Panc1 (cell line): ENCODE measurements around the gene ENPEP. TPM values are rescaled to one million over a fixed set of nuclear protein-coding genes. Genes with fewer than 3 reads are reported as not detected.

ENCODE experiments used
- ATAC-seq: fragments of 200-7000 bp; cut with Tn5 transposase; 2 replicates; pipeline ENCODE4 v1.9.1; 2020; ENCODE audit warnings: mild to moderate bottlenecking, moderate library complexity
- BruUV-seq: library from RNA; stranded (reverse); fragments of 400-500 nt; replicated peaks from 2 replicates; lab custom pipeline; 2021; lab: Mats Ljungman, UMichigan
- CTCF ChIA-PET: fragments of 300-600 bp; sonication (Branson Sonifier 250); formaldehyde crosslinking; loops from one replicate; lab custom pipeline; 2022; ENCODE audit warnings: antibody characterized with exemption; lab: Charles Lee
- POLR2A ChIA-PET: fragments of 300-600 bp; sonication (Branson Sonifier 250); formaldehyde crosslinking; loops from one replicate; lab custom pipeline; 2022; ENCODE audit warnings: antibody characterized with exemption; lab: Charles Lee
- DNase-seq: peaks from one replicate; pipeline ENCODE4 v3.0.0-alpha.2; 2010; ENCODE audit warnings: low read depth, low spot score
- H3K27ac ChIP-seq: 2 replicates; pipeline ENCODE4 v1.5.1; 2011; ENCODE audit warnings: mild to moderate bottlenecking, low read length, inconsistent platforms
- H3K27me3 ChIP-seq: fragments of 200-500 bp; sonication (Bioruptor generic); 2 replicates; pipeline ENCODE4 v1.6.0; 2014; ENCODE audit warnings: low read length, inconsistent platforms; ENCODE audit not compliant: control insufficient read depth, insufficient read depth
- H3K36me3 ChIP-seq: fragments of 200-500 bp; sonication (Bioruptor generic); 2 replicates; pipeline ENCODE4 v1.5.1; 2014; ENCODE audit warnings: inconsistent platforms, mild to moderate bottlenecking, low read length, moderate library complexity; ENCODE audit not compliant: control insufficient read depth, insufficient read depth
- H3K4me1 ChIP-seq: 2 replicates; pipeline ENCODE4 v1.5.1; 2011; ENCODE audit warnings: inconsistent platforms, mild to moderate bottlenecking, low read length, moderate library complexity; ENCODE audit not compliant: control insufficient read depth, insufficient read depth
- H3K4me3 ChIP-seq, 2 experiments: 2 replicates each; pipeline ENCODE4 v1.5.1; 2011 to 2012; ENCODE audit warnings: low read depth in 2 of 2, low read length in 2 of 2, mild to moderate bottlenecking in 2 of 2, inconsistent platforms in 1 of 2, moderate library complexity in 1 of 2
- H3K9me3 ChIP-seq: fragments of 200-500 bp; sonication (Bioruptor generic); 2 replicates; pipeline ENCODE4 v1.5.1; 2014; ENCODE audit warnings: low read depth, mild to moderate bottlenecking, inconsistent platforms, low read length, moderate library complexity; ENCODE audit not compliant: control insufficient read depth, insufficient read depth
- POLR2AphosphoS5 ChIP-seq: IDR thresholded peaks from 2 replicates; pipeline ENCODE4 v1.6.1; 2012; ENCODE audit warnings: mild to moderate bottlenecking, low read depth, low read length, moderate library complexity
- SIN3A ChIP-seq: IDR thresholded peaks from 2 replicates; pipeline ENCODE4 v1.6.1; 2012; ENCODE audit warnings: low read depth, mild to moderate bottlenecking, low read length, moderate library complexity, borderline replicate concordance; ENCODE audit not compliant: insufficient read depth
- TCF7L2 ChIP-seq: IDR thresholded peaks from 2 replicates; pipeline ENCODE4 v1.6.1; 2011; ENCODE audit warnings: mild to moderate bottlenecking, low read depth, low read length, inconsistent platforms
- in situ Hi-C: cut with HindIII; loops from 2 replicates; pipeline ENCODE4 v1.10.0; 2016; ENCODE audit warnings: low sequenced_read_pairs, low pct_unique_long_range_greater_than_20kb
- intact Hi-C: fragments of 100-400 bp; cut with micrococcal nuclease; formaldehyde crosslinking; loops from one replicate; pipeline ENCODE4 v1.10.0; 2022; ENCODE audit not compliant: unreplicated experiment
- total RNA-seq: library from RNA; stranded (reverse); gene quantifications from one replicate; pipeline ENCODE4 v1.2.1, GENCODE V29; 2021; ENCODE audit not compliant: unreplicated experiment
- TF ChIP-seq, protein P1 (sequence below), 2 experiments: IDR thresholded peaks; 2 replicates each; pipeline ENCODE4 v1.6.1; 2011 to 2012; ENCODE audit warnings: low read depth in 2 of 2, control low read depth in 1 of 2, low read length in 1 of 2, mild to moderate bottlenecking in 1 of 2, moderate library complexity in 1 of 2; ENCODE audit not compliant: insufficient read depth in 1 of 2
- TF ChIP-seq, protein P2 (sequence below): fragments of 450-650 bp; IDR thresholded peaks from 2 replicates; pipeline ENCODE4 v1.5.1; 2017; ENCODE audit warnings: mild to moderate bottlenecking

Gene ENPEP
- total RNA-seq, 1 experiment from 2014 or later = not detected

DNA sequence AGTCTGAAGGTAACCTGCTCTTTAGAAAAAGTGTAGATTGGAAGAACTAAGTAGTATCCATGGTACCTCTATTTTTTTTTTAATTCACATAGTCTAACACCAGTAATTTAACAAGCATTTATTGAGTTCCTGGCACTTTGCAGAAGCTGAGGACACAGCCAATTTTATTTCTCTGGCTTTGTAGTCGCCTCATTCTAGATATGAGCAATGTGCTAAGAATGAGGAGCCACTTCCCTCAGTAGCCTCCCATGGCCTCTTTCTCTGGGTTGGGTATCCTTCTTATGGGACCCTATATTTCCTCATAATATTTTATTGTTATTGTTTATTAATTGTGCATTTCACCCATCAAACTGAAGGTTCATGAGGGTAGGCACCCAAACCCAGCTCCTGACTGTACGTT, 67.6 kb downstream of the ENPEP start:
- Histone ChIP-seq H3K4me1 (no peaks in the 10 kb centered on the region), H3K4me3 (no peak overlapping the region), H3K27me3 (no peaks in the 10 kb centered on the region), H3K27ac (no peak overlapping the region), H3K9me3 (no peaks in the 10 kb centered on the region), H3K36me3 (no peaks in the 10 kb centered on the region)
- no TSS peak for BruUV-seq
- TF ChIP-seq, protein P1, sequence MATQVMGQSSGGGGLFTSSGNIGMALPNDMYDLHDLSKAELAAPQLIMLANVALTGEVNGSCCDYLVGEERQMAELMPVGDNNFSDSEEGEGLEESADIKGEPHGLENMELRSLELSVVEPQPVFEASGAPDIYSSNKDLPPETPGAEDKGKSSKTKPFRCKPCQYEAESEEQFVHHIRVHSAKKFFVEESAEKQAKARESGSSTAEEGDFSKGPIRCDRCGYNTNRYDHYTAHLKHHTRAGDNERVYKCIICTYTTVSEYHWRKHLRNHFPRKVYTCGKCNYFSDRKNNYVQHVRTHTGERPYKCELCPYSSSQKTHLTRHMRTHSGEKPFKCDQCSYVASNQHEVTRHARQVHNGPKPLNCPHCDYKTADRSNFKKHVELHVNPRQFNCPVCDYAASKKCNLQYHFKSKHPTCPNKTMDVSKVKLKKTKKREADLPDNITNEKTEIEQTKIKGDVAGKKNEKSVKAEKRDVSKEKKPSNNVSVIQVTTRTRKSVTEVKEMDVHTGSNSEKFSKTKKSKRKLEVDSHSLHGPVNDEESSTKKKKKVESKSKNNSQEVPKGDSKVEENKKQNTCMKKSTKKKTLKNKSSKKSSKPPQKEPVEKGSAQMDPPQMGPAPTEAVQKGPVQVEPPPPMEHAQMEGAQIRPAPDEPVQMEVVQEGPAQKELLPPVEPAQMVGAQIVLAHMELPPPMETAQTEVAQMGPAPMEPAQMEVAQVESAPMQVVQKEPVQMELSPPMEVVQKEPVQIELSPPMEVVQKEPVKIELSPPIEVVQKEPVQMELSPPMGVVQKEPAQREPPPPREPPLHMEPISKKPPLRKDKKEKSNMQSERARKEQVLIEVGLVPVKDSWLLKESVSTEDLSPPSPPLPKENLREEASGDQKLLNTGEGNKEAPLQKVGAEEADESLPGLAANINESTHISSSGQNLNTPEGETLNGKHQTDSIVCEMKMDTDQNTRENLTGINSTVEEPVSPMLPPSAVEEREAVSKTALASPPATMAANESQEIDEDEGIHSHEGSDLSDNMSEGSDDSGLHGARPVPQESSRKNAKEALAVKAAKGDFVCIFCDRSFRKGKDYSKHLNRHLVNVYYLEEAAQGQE (IDR thresholded peaks at IDR 0.05; ENCODE audit: insufficient read depth in 1 of 2, low read depth in 2 of 2, low read length in 1 of 2) = no peak
- TF ChIP-seq, protein P2, sequence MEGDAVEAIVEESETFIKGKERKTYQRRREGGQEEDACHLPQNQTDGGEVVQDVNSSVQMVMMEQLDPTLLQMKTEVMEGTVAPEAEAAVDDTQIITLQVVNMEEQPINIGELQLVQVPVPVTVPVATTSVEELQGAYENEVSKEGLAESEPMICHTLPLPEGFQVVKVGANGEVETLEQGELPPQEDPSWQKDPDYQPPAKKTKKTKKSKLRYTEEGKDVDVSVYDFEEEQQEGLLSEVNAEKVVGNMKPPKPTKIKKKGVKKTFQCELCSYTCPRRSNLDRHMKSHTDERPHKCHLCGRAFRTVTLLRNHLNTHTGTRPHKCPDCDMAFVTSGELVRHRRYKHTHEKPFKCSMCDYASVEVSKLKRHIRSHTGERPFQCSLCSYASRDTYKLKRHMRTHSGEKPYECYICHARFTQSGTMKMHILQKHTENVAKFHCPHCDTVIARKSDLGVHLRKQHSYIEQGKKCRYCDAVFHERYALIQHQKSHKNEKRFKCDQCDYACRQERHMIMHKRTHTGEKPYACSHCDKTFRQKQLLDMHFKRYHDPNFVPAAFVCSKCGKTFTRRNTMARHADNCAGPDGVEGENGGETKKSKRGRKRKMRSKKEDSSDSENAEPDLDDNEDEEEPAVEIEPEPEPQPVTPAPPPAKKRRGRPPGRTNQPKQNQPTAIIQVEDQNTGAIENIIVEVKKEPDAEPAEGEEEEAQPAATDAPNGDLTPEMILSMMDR = no peak
- TF ChIP-seq SIN3A (no peak), POLR2AphosphoS5 (no peak), TCF7L2 (no peak)
- in situ Hi-C loops = no loop called here
- DNase-seq (no peak), ATAC-seq (no peak)
- ChIA-PET POLR2A (no interaction called here), CTCF (no interaction called here)
- intact Hi-C loops = no loop called here

DNA sequence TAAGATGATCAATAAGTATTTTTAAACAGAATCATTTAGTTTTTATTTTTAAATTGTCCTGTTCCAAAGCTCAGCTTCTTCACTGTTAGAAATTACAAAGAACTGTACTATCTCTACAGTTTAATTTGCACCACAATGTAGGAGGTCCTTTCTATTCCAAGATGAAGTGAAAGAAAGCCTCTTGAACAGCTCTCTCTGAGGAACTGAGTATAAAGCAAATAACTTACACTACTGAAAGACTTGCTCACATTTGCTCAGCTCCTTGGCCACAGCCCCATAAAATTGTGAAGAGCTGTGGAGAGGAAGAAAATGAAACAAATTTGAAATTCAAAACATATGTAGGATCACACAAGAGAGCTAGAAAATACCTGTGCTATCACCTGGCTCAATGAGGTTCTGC, 68.6 kb downstream of the ENPEP start:
- in situ Hi-C loops (no loop called here), intact Hi-C loops (no loop called here)
- BruUV-seq = no TSS peak
- TF ChIP-seq, protein P2 = no peak
- TF ChIP-seq POLR2AphosphoS5 = no peak
- no peak for TF ChIP-seq SIN3A
- TF ChIP-seq, protein P1 (IDR thresholded peaks at IDR 0.05; ENCODE audit: insufficient read depth in 1 of 2, low read depth in 2 of 2, low read length in 1 of 2) = no peak
- no peak for TF ChIP-seq TCF7L2
- DNase-seq (no peak), ATAC-seq (no peak)
- Histone ChIP-seq H3K27me3 (no peaks in the 10 kb centered on the region), H3K27ac (no peak overlapping the region), H3K36me3 (no peaks in the 10 kb centered on the region), H3K9me3 (no peaks in the 10 kb centered on the region), H3K4me1 (no peaks in the 10 kb centered on the region), H3K4me3 (no peak overlapping the region)
- CTCF ChIA-PET = no interaction called here
- POLR2A ChIA-PET = interaction anchor here (0.6 kb wide), 1 partner anchor 361 kb away, joined by 6 read pairs; no protein-coding TSS in a partner anchor
